Neural crest cell (in vitro differentiated cells): ENCODE measurements around the gene ROBO1. TPM values are rescaled to one million over a fixed set of nuclear protein-coding genes. Genes with fewer than 3 reads are reported as not detected.
A peak's percentile ranks its signal among the peaks of the same experiment; 100 is the strongest.

ENCODE experiments used
- DNase-seq: peaks from one replicate; pipeline ENCODE4 v3.0.0; 2021; ENCODE audit warnings: low read depth, mixed read lengths, low spot score
- H3K27ac Mint-ChIP-seq: one replicate; pipeline ENCODE4 v1.8.0; 2021; ENCODE audit warnings: mild to moderate bottlenecking, mixed read lengths; ENCODE audit not compliant: unreplicated experiment
- H3K27me3 Mint-ChIP-seq: 2 replicates; pipeline ENCODE4 v1.8.0; 2021; ENCODE audit warnings: low read depth, mild to moderate bottlenecking, mixed read lengths
- H3K36me3 Mint-ChIP-seq: 2 replicates; pipeline ENCODE4 v1.8.0; 2021; ENCODE audit warnings: low read depth, mild to moderate bottlenecking, mixed read lengths
- H3K4me1 Mint-ChIP-seq: 2 replicates; pipeline ENCODE4 v1.8.0; 2021; ENCODE audit warnings: mixed read lengths
- H3K4me3 Mint-ChIP-seq: one replicate; pipeline ENCODE4 v1.8.0; 2021; ENCODE audit warnings: mild to moderate bottlenecking, mixed read lengths
- H3K9me3 Mint-ChIP-seq: 2 replicates; pipeline ENCODE4 v1.8.0; 2021; ENCODE audit warnings: mixed read lengths
- total RNA-seq: library from RNA; stranded (reverse); gene quantifications from 2 replicates; pipeline ENCODE4 v1.2.1, GENCODE V29; 2021
- TF ChIP-seq, protein P1 (sequence below): fragments of 200-600 bp; sonication (generic); conservative IDR thresholded peaks from 2 replicates; pipeline ENCODE4 v1.5.0; 2021; ENCODE audit warnings: antibody characterized with exemption, mild to moderate bottlenecking

The ROBO1 gene
- total RNA-seq, 1 donor from 2014 or later = 88.7 TPM

GRCh38 chr3:79534727-79535126, 233.1 kb downstream of the ROBO1 start:
- Mint-ChIP-seq H3K4me1 (no peaks in the 10 kb centered on the region), H3K27me3 (no peaks in the 10 kb centered on the region), H3K9me3 (no peaks in the 10 kb centered on the region), H3K4me3 (no peak overlapping the region), H3K27ac (no peak overlapping the region), H3K36me3 (no peaks in the 10 kb centered on the region)
- no peak for DNase-seq
- TF ChIP-seq, protein P1, sequence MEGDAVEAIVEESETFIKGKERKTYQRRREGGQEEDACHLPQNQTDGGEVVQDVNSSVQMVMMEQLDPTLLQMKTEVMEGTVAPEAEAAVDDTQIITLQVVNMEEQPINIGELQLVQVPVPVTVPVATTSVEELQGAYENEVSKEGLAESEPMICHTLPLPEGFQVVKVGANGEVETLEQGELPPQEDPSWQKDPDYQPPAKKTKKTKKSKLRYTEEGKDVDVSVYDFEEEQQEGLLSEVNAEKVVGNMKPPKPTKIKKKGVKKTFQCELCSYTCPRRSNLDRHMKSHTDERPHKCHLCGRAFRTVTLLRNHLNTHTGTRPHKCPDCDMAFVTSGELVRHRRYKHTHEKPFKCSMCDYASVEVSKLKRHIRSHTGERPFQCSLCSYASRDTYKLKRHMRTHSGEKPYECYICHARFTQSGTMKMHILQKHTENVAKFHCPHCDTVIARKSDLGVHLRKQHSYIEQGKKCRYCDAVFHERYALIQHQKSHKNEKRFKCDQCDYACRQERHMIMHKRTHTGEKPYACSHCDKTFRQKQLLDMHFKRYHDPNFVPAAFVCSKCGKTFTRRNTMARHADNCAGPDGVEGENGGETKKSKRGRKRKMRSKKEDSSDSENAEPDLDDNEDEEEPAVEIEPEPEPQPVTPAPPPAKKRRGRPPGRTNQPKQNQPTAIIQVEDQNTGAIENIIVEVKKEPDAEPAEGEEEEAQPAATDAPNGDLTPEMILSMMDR = no peak

GRCh38 chr3:79531566-79532295, 236.1 kb downstream of the ROBO1 start:
- H3K4me1 Mint-ChIP-seq = no peaks in the 10 kb centered on the region
- TF ChIP-seq, protein P1 = no peak

GRCh38 chr3:79521221-79521848, 246.5 kb downstream of the ROBO1 start:
- DNase-seq = no peak

More at GRCh38 chr3:79531566-79532295, 236.1 kb downstream of the ROBO1 start:
- DNase-seq = no peak
- H3K4me3 Mint-ChIP-seq = no peak overlapping the region
- no peaks in the 10 kb centered on the region for H3K9me3 Mint-ChIP-seq
- no peaks in the 10 kb centered on the region for H3K27me3 Mint-ChIP-seq
- H3K36me3 Mint-ChIP-seq = no peaks in the 10 kb centered on the region
- H3K27ac Mint-ChIP-seq = no peak overlapping the region

DNA sequence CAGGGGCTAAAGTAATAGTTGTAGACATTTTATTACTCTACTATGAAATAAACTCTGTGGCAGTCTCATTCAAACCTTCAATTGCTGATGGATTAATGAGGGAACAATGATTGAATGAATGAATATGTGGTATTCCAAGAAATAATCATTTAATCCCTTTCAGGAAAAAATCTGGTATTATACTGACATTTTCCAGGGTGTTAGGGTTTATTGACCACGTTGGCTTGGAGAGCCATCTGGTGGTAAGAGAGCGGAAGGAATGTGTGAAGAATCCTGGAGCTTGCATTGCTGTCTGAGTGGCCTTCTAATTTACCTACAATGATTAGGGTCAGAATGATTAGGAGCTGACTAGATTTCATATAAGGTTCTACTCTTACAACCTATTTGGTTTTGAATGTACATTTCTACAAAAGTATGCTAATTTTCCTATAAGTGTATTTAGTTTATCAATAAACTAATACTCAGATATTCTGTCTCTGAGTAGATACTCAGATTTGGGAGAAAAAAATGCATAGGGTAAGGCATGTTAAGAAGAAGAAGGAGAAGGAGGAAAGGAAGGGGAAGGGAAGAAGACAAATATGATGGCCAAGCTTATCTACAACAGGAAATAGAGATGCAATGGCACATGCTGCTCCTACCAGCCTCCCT, 249.9 kb downstream of the ROBO1 start:
- Mint-ChIP-seq H3K27me3 (no peaks in the 10 kb centered on the region), H3K4me1 (peaks cover 20% of the 10 kb centered on the region), H3K4me3 (no peak overlapping the region), H3K36me3 (no peaks in the 10 kb centered on the region), H3K27ac (no peak overlapping the region), H3K9me3 (no peaks in the 10 kb centered on the region)
- no peak for DNase-seq
- TF ChIP-seq, protein P1 = peak; percentile 75

More at GRCh38 chr3:79521221-79521848, 246.5 kb downstream of the ROBO1 start:
- TF ChIP-seq, protein P1 = peak; percentile 84
- Mint-ChIP-seq H3K27ac (no peak overlapping the region), H3K4me1 (peaks cover 11% of the 10 kb centered on the region), H3K9me3 (no peaks in the 10 kb centered on the region), H3K27me3 (no peaks in the 10 kb centered on the region), H3K4me3 (no peak overlapping the region), H3K36me3 (no peaks in the 10 kb centered on the region)

- H3K27ac Mint-ChIP-seq = no peak overlapping the region
- no peaks in the 10 kb centered on the region for H3K27me3 Mint-ChIP-seq
- DNase-seq = no peak
- H3K36me3 Mint-ChIP-seq = no peaks in the 10 kb centered on the region
- TF ChIP-seq, protein P1 = no peak
- H3K4me1 Mint-ChIP-seq = peaks cover 20% of the 10 kb centered on the region
- H3K9me3 Mint-ChIP-seq = peaks cover 1% of the 10 kb centered on the region
- no peak overlapping the region for H3K4me3 Mint-ChIP-seq
Observed at GRCh38 chr3:79516795-79517194, 251.0 kb downstream of the ROBO1 start.
